ENCODE results near the gene CSMD2.

Gene CSMD2

GRCh38 chr1:33472269-33472980 is 692.6 kb downstream of the CSMD2 start, which contains the start of gene ZSCAN20:
TSS of gene ZSCAN20 (plus strand) at chr1:33472645. CDS start at chr1:33479289, 6,644 bp downstream.
- Histone ChIP-seq H3K27ac (peak within 1 kb of the TSS; percentile 72), H4K20me1 (no peaks in the 10 kb centered on the region), H3K4me2 (peak within 1 kb of the TSS; percentile 79), H3K4me3 (peak within 1 kb of the TSS; percentile 71), H3K4me1 (peaks cover 57% of the 10 kb centered on the region), H3K36me3 (no peaks in the 10 kb centered on the region), H3K9me3 (no peaks in the 10 kb centered on the region), H3K27me3 (no peaks in the 10 kb centered on the region), H3K9ac (peak within 1 kb of the TSS; percentile 74)
- no peak for TF ChIP-seq Cebpa-rat (IDR thresholded peaks at IDR 0.05)

DNA sequence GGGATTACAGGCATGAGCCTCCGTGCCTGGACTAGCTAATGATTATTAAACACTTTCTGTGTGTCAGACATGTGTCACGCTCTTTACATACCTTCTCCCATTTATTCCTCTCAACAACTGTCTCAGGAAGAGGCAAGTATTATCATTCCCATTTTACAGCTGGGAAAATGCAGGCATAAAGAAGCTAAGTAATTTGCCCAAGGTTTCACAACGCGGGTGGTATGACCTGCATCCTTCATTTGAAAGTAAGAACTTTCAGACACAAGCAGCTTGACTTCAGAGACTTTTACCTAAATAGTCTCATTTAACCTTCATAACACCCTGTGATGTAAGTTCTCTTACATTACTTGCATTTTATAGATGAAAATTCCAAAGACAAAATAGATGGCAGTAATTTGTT is 693.6 kb downstream of the CSMD2 start:
- H3K9me3 ChIP-seq, result peaks cover 7% of the 10 kb centered on the region; the same call in 1 of the 2 replicates
- no peak overlapping the region for H3K27ac ChIP-seq
- no peak for TF ChIP-seq Cebpa-rat (IDR thresholded peaks at IDR 0.05)
- no peaks in the 10 kb centered on the region for H4K20me1 ChIP-seq
- peak overlapping the region; percentile 71; the same call in 1 of the 2 replicates for H3K4me3 ChIP-seq
- no peak overlapping the region for H3K9ac ChIP-seq
- H3K4me1 ChIP-seq, result peaks cover 67% of the 10 kb centered on the region
- H3K36me3 ChIP-seq, result no peaks in the 10 kb centered on the region
- H3K4me2 ChIP-seq, result peak overlapping the region; percentile 79
- H3K27me3 ChIP-seq, result no peaks in the 10 kb centered on the region

DNA sequence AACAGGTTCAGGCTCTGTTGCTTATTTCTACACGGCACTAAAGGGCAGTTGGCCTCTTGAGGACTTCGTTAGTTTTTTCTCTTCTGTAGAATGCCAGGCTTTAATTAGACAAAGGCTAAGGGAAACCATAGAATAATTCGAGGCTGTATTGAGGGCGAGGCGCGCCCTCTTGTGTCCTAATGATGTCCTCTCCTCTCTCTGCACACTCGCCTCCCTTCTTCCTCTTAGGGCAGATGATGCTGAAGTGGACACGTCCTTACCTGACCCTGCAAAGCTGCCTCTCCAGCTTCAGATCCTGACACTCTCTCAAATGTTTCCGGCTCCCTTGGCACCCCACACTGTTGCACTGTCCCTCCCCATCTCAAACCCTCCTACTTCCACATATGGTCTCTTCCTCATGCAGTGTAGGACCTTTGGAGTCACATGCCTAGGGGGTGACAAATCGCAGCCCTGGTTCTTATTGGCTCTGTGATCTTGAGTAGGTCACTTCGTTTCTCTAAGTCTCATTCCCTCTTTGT is 694.5 kb downstream of the CSMD2 start:
- Histone ChIP-seq H3K9ac (peak overlapping the region; percentile 28; the same call in 1 of the 2 replicates), H3K9me3 (peaks cover 11% of the 10 kb centered on the region), H3K27me3 (no peaks in the 10 kb centered on the region), H3K36me3 (no peaks in the 10 kb centered on the region), H3K4me3 (no peak overlapping the region), H4K20me1 (no peaks in the 10 kb centered on the region), H3K4me1 (peaks cover 76% of the 10 kb centered on the region), H3K27ac (peak overlapping the region; percentile 45; the same call in 1 of the 2 replicates), H3K4me2 (peak overlapping the region; percentile 79)
- no peak for TF ChIP-seq Cebpa-rat (IDR thresholded peaks at IDR 0.05)

DNA sequence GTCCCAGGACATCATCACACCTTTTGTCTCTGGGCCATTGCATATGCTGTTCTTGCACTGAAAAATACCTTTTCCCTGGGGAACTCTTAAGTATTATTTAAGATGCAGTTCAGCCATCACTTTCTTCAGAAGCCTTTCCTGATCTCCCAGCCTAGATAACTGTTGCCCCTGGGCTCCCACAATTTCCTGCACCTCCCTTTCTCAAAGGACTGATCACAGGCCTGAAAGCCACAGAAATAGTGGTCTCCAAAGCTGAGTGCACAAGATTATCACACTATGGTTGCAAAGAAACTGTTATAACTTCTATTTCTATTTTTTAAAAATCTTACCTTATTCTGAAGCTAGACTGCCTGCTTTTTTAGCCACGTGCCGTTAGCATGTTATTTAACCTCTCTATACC is 695.3 kb downstream of the CSMD2 start:
- Histone ChIP-seq H3K27me3 (no peaks in the 10 kb centered on the region), H4K20me1 (no peaks in the 10 kb centered on the region), H3K36me3 (no peaks in the 10 kb centered on the region), H3K9me3 (peaks cover 11% of the 10 kb centered on the region), H3K9ac (peak overlapping the region; percentile 28), H3K4me3 (no peak overlapping the region), H3K4me2 (peak overlapping the region; percentile 79), H3K27ac (peak overlapping the region; percentile 45), H3K4me1 (peaks cover 84% of the 10 kb centered on the region)
- no peak for TF ChIP-seq Cebpa-rat (IDR thresholded peaks at IDR 0.05)

DNA sequence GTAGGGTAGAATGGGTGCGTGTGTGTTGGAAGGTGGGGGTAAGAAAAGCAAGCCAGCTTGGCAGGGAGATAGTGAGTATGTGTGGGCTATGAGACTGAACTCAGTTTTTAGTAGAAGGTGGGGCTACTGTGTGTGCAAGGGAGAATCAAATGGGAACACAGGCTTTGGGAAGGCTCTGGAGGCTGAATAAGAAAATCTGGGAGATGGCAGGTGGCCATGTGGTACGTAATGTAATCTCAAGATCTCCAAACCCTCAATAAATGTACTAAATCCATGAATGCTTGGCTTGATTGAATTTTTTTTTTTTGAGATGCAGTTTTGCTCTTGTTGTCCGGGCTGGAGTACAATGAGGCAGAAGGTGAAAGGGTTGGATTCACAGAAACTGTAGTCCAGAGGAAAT is 696.1 kb downstream of the CSMD2 start:
- Histone ChIP-seq H3K27ac (peak overlapping the region; percentile 66), H3K27me3 (no peaks in the 10 kb centered on the region), H3K36me3 (no peaks in the 10 kb centered on the region), H3K4me1 (peaks cover 91% of the 10 kb centered on the region), H3K4me2 (peak overlapping the region; percentile 79), H3K9me3 (peaks cover 11% of the 10 kb centered on the region), H3K4me3 (no peak overlapping the region), H3K9ac (peak overlapping the region; percentile 28; the same call in 1 of the 2 replicates), H4K20me1 (no peaks in the 10 kb centered on the region)
- no peak for TF ChIP-seq Cebpa-rat (IDR thresholded peaks at IDR 0.05)

DNA sequence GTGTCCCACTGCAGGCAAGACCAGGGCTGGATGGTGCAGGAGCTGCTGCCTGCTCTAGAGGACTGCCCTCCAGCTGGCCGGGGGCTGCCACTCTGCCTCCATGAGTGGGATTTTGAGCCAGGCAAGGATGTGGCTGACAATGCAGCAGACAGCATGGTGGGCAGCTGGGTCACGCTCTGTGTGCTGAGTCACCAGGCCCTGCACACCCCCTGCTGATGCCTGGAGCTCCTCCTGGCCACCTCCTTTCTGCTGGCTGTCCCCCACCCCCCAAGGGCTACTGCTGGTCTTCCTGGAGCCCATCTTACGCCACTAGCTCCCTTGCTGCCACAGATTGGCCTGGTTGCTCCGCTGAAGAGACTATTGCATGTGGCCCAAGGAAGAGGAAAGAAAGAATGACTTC is 696.5 kb downstream of the CSMD2 start:
- no peaks in the 10 kb centered on the region for H4K20me1 ChIP-seq
- H3K9me3 ChIP-seq, result peaks cover 11% of the 10 kb centered on the region
- H3K4me2 ChIP-seq, result peak overlapping the region; percentile 79
- peak overlapping the region; percentile 66 for H3K27ac ChIP-seq
- H3K4me1 ChIP-seq, result peaks cover 96% of the 10 kb centered on the region
- H3K27me3 ChIP-seq, result no peaks in the 10 kb centered on the region
- TF ChIP-seq Cebpa-rat (IDR thresholded peaks at IDR 0.05), result no peak
- H3K9ac ChIP-seq, result 0 out of 2 replicates have a peak overlapping the region, but pooled peaks have one; percentile 9
- no peak overlapping the region for H3K4me3 ChIP-seq
- no peaks in the 10 kb centered on the region for H3K36me3 ChIP-seq

DNA sequence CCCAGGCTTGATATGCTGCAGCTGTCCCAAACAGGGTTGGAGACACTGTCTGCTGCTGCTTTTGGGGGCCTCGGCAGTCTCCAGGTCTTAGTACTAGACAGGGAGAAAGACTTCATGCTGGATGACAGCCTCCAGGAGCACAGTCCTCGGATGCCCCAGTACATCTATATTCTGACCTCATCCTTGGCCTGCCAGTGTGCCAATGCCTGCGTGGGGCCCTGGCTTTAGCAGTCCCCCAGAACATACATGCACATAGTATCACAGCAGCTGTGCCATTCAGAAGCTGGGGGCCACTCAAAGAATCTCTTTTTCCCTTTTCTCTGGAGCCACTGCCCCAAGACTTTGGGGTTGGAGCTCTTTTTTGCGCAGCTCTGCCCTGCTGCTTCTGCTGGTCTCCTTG is 697.0 kb downstream of the CSMD2 start:
- Histone ChIP-seq H3K4me3 (no peak overlapping the region), H3K4me1 (peaks cover 96% of the 10 kb centered on the region), H3K36me3 (no peaks in the 10 kb centered on the region), H3K27me3 (no peaks in the 10 kb centered on the region), H3K9ac (no peak overlapping the region), H3K27ac (peak overlapping the region; percentile 66), H3K4me2 (peak overlapping the region; percentile 79), H4K20me1 (no peaks in the 10 kb centered on the region), H3K9me3 (peaks cover 11% of the 10 kb centered on the region)
- no peak for TF ChIP-seq Cebpa-rat (IDR thresholded peaks at IDR 0.05)

DNA sequence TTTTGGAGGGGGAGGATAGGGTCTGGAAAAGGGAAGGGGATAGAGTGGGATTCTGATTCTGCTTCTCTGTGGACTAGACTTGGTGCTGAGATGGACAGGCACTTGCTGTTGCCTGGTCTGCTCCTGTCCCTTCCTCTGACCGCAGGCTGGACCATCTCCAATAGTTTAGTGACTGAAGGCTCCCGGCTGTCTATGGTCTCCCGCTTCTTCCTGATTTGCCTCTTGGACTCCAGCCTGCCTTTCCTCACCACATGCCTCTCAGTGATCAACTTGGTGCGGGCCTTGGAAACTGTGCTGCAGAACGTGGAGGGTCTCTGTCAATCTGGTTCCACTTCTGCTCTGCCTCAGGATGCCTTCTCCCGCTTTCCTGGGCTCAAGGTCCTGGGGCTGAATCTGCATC is 698.9 kb downstream of the CSMD2 start:
- Histone ChIP-seq H3K4me1 (peaks cover 100% of the 10 kb centered on the region), H3K4me2 (0 out of 2 replicates have a peak overlapping the region, but pooled peaks have one; percentile 79)
- no peak for TF ChIP-seq Cebpa-rat (IDR thresholded peaks at IDR 0.05)

GRCh38 chr1:33465316-33465715 is 699.7 kb downstream of the CSMD2 start:
- TF ChIP-seq Cebpa-rat (IDR thresholded peaks at IDR 0.05), result no peak
- Histone ChIP-seq H3K9ac (no peak overlapping the region), H3K4me1 (peaks cover 100% of the 10 kb centered on the region), H3K36me3 (no peaks in the 10 kb centered on the region), H3K9me3 (peaks cover 11% of the 10 kb centered on the region), H3K4me2 (peak overlapping the region; percentile 93), H3K27me3 (no peaks in the 10 kb centered on the region), H3K27ac (no peak overlapping the region), H3K4me3 (no peak overlapping the region), H4K20me1 (no peaks in the 10 kb centered on the region)

More for the DNA sequence above, 698.9 kb downstream of the CSMD2 start:
- H3K9ac ChIP-seq, result no peak overlapping the region
- peaks cover 11% of the 10 kb centered on the region for H3K9me3 ChIP-seq
- H3K4me3 ChIP-seq, result no peak overlapping the region
- no peaks in the 10 kb centered on the region for H3K27me3 ChIP-seq
- no peaks in the 10 kb centered on the region for H3K36me3 ChIP-seq
- no peak overlapping the region for H3K27ac ChIP-seq
- H4K20me1 ChIP-seq, result no peaks in the 10 kb centered on the region

DNA sequence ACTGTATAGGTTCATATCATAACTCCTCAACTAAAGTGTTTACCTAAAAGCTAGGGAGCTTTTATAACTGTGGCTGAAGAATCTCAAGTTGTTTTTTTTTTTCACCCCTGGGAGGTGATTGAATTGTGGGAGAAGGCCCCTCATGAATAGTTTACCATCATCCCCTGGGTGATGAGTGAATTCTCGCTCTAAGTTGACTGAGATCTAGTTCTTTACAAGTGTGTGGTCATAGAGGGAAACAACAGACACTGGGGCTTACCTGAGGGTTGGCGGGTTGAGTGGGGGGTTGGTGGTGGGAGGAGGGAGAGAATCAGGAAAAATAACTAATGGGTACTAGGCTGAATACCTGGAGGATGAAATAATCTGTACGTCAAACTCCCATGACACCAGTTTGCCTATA is 700.5 kb downstream of the CSMD2 start:
- Histone ChIP-seq H3K27me3 (no peaks in the 10 kb centered on the region), H3K9ac (no peak overlapping the region), H3K9me3 (peaks cover 11% of the 10 kb centered on the region), H3K27ac (no peak overlapping the region), H3K4me3 (no peak overlapping the region), H3K4me2 (peak overlapping the region; percentile 93), H4K20me1 (no peaks in the 10 kb centered on the region), H3K4me1 (peaks cover 100% of the 10 kb centered on the region), H3K36me3 (no peaks in the 10 kb centered on the region)
- no peak for TF ChIP-seq Cebpa-rat (IDR thresholded peaks at IDR 0.05)
